ENCODE results near the gene AMMECR1L. TPM values are rescaled to one million over a fixed set of nuclear protein-coding genes. Genes with fewer than 3 reads are reported as not detected.
"Not testable (repeated sequence)": the region's sequence is repeated elsewhere in the genome, so short reads cannot be mapped to it uniquely, and the experiment has no call there.

AMMECR1L gene
- polyA plus RNA-seq, 2 of the 4 experiments (the other 2 are of a cell fraction): 15.6 to 23.0 TPM

DNA sequence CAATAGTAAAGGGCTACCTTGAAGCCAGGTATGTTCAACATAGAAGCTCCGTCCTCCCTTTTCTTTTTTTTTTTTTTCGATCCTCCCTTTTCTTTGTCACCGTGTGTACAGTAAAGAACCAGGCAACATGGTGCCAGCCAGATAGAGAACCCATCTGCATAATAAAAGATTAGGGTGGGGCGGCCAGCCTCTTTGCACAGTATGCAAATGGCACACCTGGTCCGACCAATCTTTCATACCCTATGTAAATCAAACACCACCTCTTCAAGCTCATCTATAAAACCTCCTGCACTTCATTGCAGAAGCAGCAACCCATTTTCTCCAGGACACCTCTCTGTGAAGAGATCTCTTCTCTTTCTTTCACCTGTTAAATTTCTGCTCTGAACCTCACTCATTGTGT, 67.5 kb downstream of the AMMECR1L start:
- DNase-seq (ENCODE audit: low read depth in 1 of 2, low spot score in 1 of 2): no peak
- H3K27ac ChIP-seq: no peak overlapping the region
- no peak for ATAC-seq
- H3K4me1 ChIP-seq: no peaks in the 10 kb centered on the region
- H3K4me2 ChIP-seq: no peak overlapping the region
- no peak overlapping the region for H3K4me3 ChIP-seq
- FAIRE-seq: no peak
- no peak for TF ChIP-seq EHF (CRISPR knock-in tag; IDR thresholded peaks at IDR 0.05)
- no peak for TF ChIP-seq SREBF2 (IDR thresholded peaks at IDR 0.05)
- no peak for TF ChIP-seq EP300 (IDR thresholded peaks at IDR 0.05)
- no peak for TF ChIP-seq GATA3 (IDR thresholded peaks at IDR 0.05; ENCODE audit: borderline replicate concordance)
- TF ChIP-seq JUNB (IDR thresholded peaks at IDR 0.05): no peak
- no peak for TF ChIP-seq MAZ (IDR thresholded peaks at IDR 0.05; ENCODE audit: borderline replicate concordance, low read depth, low read length)
- WGBS (ENCODE audit: missing lambda C conversion rate): 45% methylated on average over 5 of the region's 5 CpGs
- CTCF ChIA-PET: interaction anchor here (1.1 kb wide), 1 partner anchor 24 kb away, joined by 3 read pairs; no protein-coding TSS in a partner anchor
- peaks cover 5% of the 10 kb centered on the region; the same call in 1 of the 3 replicates for H3K9me3 ChIP-seq
- POLR2A ChIA-PET: no interaction called here

DNA sequence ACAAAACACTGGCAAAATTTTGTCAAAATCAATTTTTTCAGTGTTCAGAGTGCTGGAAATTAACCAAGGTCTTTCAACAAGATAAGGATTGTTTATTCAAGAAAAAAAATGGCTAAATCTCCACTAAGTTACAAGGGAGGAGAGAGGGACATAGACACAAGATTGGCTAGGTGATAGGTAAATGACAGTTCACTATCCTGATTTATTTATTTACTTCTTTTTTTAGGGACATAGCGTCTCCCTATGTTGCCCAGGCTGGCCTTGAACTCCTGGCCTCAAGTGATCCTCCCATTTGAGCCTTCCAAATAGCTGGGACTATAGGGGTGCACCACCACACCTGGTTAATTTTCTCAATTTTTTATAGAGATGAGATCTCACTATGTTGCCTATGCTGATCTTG, 71.1 kb downstream of the AMMECR1L start:
- Histone ChIP-seq H3K4me1 (0 out of 3 replicates have a peak, but pooled peaks cover 6% of the 10 kb centered on the region), H3K27ac (no peak overlapping the region), H3K9me3 (no peaks in the 10 kb centered on the region), H3K4me2 (no peak overlapping the region), H3K4me3 (no peak overlapping the region)
- 77% methylated on average over 1 of the region's 1 CpG for WGBS (ENCODE audit: missing lambda C conversion rate)
- TF ChIP-seq ZNF302 (CRISPR knock-in tag; IDR thresholded peaks at IDR 0.05) (no peak), HOXB5 (CRISPR knock-in tag; IDR thresholded peaks at IDR 0.05) (no peak), JUNB (IDR thresholded peaks at IDR 0.05) (no peak), EHF (CRISPR knock-in tag; IDR thresholded peaks at IDR 0.05) (no peak), RARB (CRISPR knock-in tag; IDR thresholded peaks at IDR 0.05) (no peak), KDM5A (IDR thresholded peaks at IDR 0.05) (no peak), RAD21 (conservative IDR thresholded peaks at IDR 0.05 in 1 of 2, IDR thresholded peaks at IDR 0.05 in 1 of 2) (no peak), RNF2 (IDR thresholded peaks at IDR 0.05; ENCODE audit: borderline replicate concordance, low read depth) (no peak), ZFP36 (IDR thresholded peaks at IDR 0.05; ENCODE audit: borderline replicate concordance, partially characterized antibody) (no peak), FOSB (CRISPR knock-in tag; IDR thresholded peaks at IDR 0.05) (no peak), CHD2 (IDR thresholded peaks at IDR 0.05; ENCODE audit: low read length, partially characterized antibody) (no peak), HEYL (CRISPR knock-in tag; IDR thresholded peaks at IDR 0.05) (no peak)
- TF ChIP-seq, protein P1, sequence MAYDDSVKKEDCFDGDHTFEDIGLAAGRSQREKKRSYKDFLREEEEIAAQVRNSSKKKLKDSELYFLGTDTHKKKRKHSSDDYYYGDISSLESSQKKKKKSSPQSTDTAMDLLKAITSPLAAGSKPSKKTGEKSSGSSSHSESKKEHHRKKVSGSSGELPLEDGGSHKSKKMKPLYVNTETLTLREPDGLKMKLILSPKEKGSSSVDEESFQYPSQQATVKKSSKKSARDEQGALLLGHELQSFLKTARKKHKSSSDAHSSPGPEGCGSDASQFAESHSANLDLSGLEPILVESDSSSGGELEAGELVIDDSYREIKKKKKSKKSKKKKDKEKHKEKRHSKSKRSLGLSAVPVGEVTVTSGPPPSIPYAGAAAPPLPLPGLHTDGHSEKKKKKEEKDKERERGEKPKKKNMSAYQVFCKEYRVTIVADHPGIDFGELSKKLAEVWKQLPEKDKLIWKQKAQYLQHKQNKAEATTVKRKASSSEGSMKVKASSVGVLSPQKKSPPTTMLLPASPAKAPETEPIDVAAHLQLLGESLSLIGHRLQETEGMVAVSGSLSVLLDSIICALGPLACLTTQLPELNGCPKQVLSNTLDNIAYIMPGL (CRISPR knock-in tag; IDR thresholded peaks at IDR 0.05; ENCODE audit: borderline replicate concordance): no peak
- ATAC-seq: no peak
- no peak for FAIRE-seq
- POLR2A ChIA-PET: no interaction called here
- CTCF ChIA-PET: no interaction called here
- no peak for DNase-seq (ENCODE audit: low read depth in 1 of 2, low spot score in 1 of 2)

DNA sequence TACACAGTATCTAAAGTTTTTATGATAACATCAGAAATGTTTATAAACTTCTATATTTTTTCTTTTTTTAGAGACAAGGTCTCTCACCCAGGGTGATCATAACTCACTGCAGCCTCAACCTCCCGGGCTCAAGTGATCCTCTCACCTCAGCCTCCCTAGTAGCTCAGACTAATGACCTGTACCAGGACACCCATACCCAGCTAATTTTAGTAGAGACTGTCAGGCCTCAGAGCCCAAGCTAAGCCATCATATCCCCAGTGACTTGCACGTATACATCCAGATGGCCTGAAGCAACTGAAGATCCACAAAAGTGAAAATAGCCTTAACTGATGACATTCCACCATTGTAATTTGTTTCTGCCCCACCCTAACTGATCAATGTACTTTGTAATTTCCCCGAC, 73.3 kb downstream of the AMMECR1L start:
- H3K27ac ChIP-seq; ATAC-seq; H3K4me3 ChIP-seq; FAIRE-seq; DNase-seq (ENCODE audit: low read depth in 1 of 2, low spot score in 1 of 2); H3K4me2 ChIP-seq; H3K9me3 ChIP-seq; POLR2A ChIA-PET: not testable (repeated sequence)
- peaks cover 22% of the 10 kb centered on the region for H3K4me1 ChIP-seq
- 86% methylated on average over 3 of the region's 3 CpGs for WGBS (ENCODE audit: missing lambda C conversion rate)
- CTCF ChIA-PET: interaction anchor here (1.4 kb wide), 1 partner anchor 11 kb away, joined by 3 read pairs; no protein-coding TSS in a partner anchor

Small RNA genes lying within 50 kb of the gene (small RNA-seq; reads per million reads assigned to genes)
- gene AC012306.1 (0 reads per million in 6 experiments), gene RF00017 (0 reads per million in 6 experiments), gene RF00019 (0 reads per million in 6 experiments), gene RNU6-395P (0 reads per million in 6 experiments)

Other genes starting within 250 kb of the AMMECR1L start
- gene GPR17, start 239.8 kb downstream of the AMMECR1L start, polyA plus RNA-seq (2011; rRNA removed): not detected in 2 replicates
- gene GPR17, start 239.8 kb downstream of the AMMECR1L start, polyA plus RNA-seq (2017; fragmentation: RNase III; extraction: RNeasy Plus Mini Kit Qiagen cat#74134 plus additional on column Dnase treatment): not detected in 3 replicates
- 1.2 TPM in 2 replicates for gene LIMS2, start 210.4 kb downstream of the AMMECR1L start, polyA plus RNA-seq (2011; rRNA removed)
- 5.6 to 7.6 TPM (median 6.1 TPM) in 3 replicates for gene LIMS2, start 210.4 kb downstream of the AMMECR1L start, polyA plus RNA-seq (2017; fragmentation: RNase III; extraction: RNeasy Plus Mini Kit Qiagen cat#74134 plus additional on column Dnase treatment)
- 9.4 and 10.4 TPM in 2 replicates for gene SFT2D3, start 184.5 kb downstream of the AMMECR1L start, polyA plus RNA-seq (2011; rRNA removed)
- gene SFT2D3, start 184.5 kb downstream of the AMMECR1L start, polyA plus RNA-seq (2017; fragmentation: RNase III; extraction: RNeasy Plus Mini Kit Qiagen cat#74134 plus additional on column Dnase treatment): 4.2 to 4.9 TPM (median 4.5 TPM) in 3 replicates
- 52.1 and 67.1 TPM in 2 replicates for gene WDR33, start 74.8 kb downstream of the AMMECR1L start, polyA plus RNA-seq (2011; rRNA removed)
- 21.1 to 21.3 TPM (median 21.3 TPM) in 3 replicates for gene WDR33, start 74.8 kb downstream of the AMMECR1L start, polyA plus RNA-seq (2017; fragmentation: RNase III; extraction: RNeasy Plus Mini Kit Qiagen cat#74134 plus additional on column Dnase treatment)
- 27.0 and 33.9 TPM in 2 replicates for gene POLR2D, start 27.8 kb downstream of the AMMECR1L start, polyA plus RNA-seq (2011; rRNA removed)
- gene POLR2D, start 27.8 kb downstream of the AMMECR1L start, polyA plus RNA-seq (2017; fragmentation: RNase III; extraction: RNeasy Plus Mini Kit Qiagen cat#74134 plus additional on column Dnase treatment): 33.8 to 39.5 TPM (median 35.7 TPM) in 3 replicates
- gene SAP130, start 142.1 kb upstream of the AMMECR1L start, polyA plus RNA-seq (2011; rRNA removed): 15.1 and 17.7 TPM in 2 replicates
- gene SAP130, start 142.1 kb upstream of the AMMECR1L start, polyA plus RNA-seq (2017; fragmentation: RNase III; extraction: RNeasy Plus Mini Kit Qiagen cat#74134 plus additional on column Dnase treatment): 12.3 to 14.0 TPM (median 13.9 TPM) in 3 replicates
- 52.2 and 56.4 TPM in 2 replicates for gene UGGT1, start 205.2 kb upstream of the AMMECR1L start, polyA plus RNA-seq (2011; rRNA removed)
- 22.4 to 26.5 TPM (median 24.2 TPM) in 3 replicates for gene UGGT1, start 205.2 kb upstream of the AMMECR1L start, polyA plus RNA-seq (2017; fragmentation: RNase III; extraction: RNeasy Plus Mini Kit Qiagen cat#74134 plus additional on column Dnase treatment)